ENCODE measurements around the gene NUDCD3.

The NUDCD3 gene

GRCh38 chr7:44477063-44477830 lies 13.2 kb downstream of the NUDCD3 start:
- DNase-seq = peak; percentile 74 to 81 (median 76)

GRCh38 chr7:44476313-44476712 lies 14.1 kb downstream of the NUDCD3 start:
- no peak for DNase-seq

- no peak for DNase-seq
These were observed 17.2 kb downstream of the NUDCD3 start for GRCh38 chr7:44473295-44473694.

DNA sequence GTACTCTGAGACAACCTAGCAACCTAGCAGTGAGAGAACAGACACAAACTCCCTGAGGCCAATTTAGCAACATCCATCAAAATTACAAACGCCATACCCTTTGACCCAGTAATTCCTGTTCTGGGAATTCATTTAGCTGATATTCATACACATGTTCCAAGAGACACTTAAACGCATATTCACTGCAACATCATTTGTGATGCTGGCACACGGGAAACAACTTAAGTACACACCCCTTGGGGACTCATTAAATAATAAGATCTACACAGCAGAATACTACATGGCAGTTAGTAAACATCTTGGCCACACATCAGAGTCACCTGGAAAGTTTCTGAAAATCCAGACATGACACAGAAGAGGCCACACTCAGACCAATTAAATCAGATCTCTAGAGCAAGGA lies 17.6 kb downstream of the NUDCD3 start:
- DNase-seq = no peak

GRCh38 chr7:44471850-44472249 lies 18.6 kb downstream of the NUDCD3 start:
- DNase-seq = peak in 2 of 4 experiments; percentile 20 to 23

GRCh38 chr7:44471436-44471835 lies 19.0 kb downstream of the NUDCD3 start:
- no peak for DNase-seq

- no peak for DNase-seq
These were observed 19.7 kb downstream of the NUDCD3 start for GRCh38 chr7:44470628-44471245.

DNA sequence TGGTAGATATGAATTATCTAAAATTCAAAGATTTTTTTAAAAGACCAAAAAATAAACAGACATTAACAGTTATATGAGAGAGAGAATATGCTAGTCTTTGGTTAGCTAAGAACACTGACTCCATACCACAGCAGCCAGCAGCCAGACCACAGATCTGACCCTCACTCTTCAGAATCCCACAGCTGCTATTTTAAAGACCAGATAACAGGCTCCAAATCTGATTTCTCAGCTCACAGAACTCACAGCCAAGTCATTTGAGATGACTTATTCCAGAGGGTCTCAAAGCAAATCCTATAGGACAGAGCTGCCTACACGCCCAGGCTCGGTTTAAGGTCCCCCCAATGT lies 20.4 kb downstream of the NUDCD3 start:
- DNase-seq = no peak

DNA sequence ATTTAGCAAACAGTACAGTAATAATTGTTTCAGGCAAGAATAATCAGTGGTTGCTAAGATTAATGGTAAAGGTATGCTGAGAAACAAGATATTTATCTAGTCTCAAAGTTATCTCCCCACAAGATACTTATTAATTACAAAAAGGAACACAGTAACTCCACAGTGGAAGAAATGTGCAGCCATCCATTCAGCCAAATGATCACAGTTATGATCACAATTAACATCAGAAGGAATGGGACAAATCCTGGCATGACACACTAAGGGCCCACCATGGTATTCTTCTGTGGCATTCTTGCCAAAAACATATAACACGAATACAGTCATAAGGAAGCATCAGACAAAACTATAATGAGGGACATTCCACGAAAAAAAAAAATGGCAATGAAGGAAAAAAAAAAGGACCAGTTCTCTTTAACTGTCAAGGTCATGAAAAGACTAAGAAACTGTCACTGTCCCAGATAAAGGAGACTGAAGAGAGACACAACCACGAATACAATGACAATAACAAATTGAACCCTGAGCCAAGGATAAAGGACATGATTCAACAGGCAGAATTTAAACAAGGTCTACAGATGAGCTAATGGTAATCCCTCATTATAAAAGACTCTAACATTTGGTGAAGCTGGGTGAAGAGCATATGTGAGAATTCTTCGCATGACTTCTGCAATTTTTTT lies 20.9 kb downstream of the NUDCD3 start:
- no peak for DNase-seq

GRCh38 chr7:44467217-44467548 lies 23.3 kb downstream of the NUDCD3 start:
- DNase-seq = no peak

DNA sequence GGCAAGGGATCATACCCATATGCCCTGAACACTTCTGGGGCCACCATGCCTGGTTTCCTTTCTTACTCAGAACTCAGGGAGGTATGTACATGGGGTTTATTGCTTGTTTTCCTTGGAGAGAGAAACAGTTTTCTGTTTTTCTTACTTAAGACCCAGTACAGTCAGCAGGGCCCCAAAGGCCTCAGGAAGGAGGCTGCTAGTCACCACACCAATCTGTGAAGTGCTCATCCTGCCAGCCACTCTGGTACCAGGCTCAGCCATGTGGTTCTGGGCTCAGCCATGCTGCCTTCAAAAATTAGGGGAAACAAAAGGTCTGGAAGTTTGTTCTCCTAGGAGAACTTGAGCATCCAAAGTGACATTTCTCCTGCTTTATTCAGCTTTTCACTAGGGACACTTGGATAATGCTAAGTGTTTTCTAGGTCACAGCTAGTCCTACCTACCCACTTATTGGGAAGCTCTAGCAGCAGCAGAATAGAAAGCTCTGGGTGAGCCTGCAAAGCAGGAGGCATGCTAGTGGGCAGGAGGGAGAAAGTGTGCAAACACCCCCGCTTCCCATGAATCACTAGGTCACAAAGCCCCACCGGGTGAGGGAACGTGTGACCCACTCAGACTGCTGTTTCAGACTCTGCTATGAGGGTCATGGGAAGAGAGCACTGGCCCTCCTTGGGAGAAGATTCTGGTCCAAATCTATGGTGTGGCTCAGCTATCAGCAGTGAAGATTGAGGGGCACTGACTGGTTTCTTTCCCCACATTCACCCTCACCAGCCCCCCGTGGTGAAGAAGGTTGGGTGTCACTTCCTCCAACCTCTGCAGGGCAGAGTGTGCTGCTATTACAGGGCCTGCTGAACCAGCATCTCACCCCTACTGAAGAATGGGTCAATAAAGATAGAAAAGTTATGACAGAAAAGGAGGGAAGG lies 23.9 kb downstream of the NUDCD3 start:
- DNase-seq = peak in 3 of 4 experiments; percentile 36 to 37 (median 36)

GRCh38 chr7:44465490-44465889 lies 25.0 kb downstream of the NUDCD3 start:
- no peak for DNase-seq

DNA sequence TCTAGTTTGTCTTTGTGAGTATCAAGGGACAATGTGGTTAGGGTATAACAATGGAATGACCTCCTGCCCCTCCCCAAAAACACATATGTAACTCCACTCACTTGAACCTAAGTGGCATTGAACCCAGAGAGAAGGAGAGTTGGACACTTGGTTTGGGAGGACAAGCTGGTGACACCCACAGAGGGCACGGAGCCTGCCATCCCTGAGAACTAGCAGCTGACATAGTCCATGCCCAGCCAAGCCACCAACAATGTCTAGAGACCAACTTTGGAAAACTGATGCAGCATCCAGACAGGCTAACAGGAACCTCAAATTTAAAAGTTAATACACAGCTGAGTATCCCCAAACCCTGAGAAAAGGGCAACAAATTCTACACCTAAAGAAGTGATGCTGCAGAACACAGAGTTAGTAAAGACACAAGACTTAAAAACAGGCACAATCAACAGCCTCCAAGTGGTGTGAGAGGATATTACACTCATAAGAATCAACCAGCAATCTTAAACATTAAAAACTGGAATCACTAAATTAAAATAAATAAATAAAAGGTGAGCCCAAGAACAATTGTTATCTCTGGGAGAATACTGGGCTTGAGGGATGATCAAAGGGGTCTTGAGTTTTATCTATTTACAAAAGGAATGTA lies 27.2 kb downstream of the NUDCD3 start:
- no peak for DNase-seq

DNA sequence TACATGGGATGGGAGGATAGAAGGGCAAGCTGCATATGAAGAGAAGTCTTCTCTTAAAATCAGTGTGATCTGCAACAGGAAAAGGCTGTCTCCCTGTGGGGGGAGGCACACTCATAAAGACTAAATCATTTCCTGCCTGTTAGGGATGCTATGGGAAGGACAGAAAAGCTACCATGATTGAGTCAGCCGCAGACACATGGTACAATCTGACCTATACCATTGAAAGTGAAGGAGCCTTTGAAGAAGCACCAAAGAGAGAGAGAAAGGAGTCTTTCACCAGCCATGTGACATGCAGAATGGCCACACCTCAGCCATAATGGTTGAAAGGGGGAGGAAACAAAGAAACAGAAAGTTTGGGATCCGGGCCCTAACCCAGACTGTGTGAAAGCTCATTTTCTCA lies 29.1 kb downstream of the NUDCD3 start:
- peak in 2 of 4 experiments; percentile 22 to 35 for DNase-seq

DNA sequence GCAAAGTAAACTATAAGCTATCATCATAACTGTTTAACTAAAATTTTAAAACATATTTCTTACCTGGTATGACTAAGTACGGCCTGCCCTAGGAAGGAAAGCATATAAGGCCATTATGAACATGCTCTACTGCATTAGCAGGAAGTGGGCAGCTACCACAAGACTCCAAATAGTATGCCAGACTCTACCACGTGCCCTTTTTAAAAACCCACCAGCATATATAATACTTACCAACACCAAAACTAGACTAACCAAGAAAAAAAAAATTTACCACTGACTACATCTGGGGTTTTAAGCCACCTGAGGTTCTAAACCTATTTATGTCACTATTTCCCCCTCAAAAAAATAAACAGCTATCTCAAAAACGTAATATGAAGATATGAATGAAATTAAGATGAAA lies 30.1 kb downstream of the NUDCD3 start:
- no peak for DNase-seq

GRCh38 chr7:44455155-44455554 lies 35.3 kb downstream of the NUDCD3 start:
- no peak for DNase-seq

DNA sequence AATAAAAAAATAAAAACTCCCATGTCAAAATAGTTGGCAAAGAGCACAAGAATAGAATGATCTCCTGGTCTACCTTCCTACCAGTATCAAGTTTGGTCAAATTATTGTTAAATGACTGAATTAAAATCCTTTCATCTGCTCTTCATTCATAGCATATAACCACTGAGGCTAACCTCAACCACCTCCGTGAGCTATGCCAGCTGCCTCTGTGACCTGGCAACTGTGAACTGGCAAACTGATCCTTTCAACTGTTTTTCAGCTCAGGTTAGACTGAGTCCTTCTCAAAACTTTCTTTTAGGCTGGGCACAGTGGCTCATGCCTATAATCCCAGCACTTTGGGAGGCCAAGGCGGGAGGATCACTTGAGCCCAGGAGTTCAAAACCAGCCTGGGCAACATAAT lies 36.1 kb downstream of the NUDCD3 start:
- DNase-seq = no peak

GRCh38 chr7:44451123-44451522 lies 39.3 kb downstream of the NUDCD3 start:
- DNase-seq = no peak

DNA sequence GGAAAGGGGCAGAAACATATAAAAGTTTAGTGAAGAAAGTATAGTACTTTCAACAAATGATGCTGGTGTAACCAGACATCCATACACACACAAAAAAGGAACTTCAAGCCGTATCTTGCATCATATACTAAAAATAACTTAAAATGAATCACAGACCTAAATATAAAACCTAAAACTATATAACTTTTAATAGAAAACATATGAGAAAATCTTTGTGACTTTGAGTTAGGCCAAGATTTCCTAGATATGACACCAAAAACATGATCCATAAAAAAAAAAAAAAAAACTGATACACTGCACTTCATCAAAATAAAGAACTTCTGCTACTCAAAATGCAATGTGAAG lies 40.9 kb downstream of the NUDCD3 start:
- peak in 2 of 4 experiments; percentile 65 to 68 for DNase-seq

DNA sequence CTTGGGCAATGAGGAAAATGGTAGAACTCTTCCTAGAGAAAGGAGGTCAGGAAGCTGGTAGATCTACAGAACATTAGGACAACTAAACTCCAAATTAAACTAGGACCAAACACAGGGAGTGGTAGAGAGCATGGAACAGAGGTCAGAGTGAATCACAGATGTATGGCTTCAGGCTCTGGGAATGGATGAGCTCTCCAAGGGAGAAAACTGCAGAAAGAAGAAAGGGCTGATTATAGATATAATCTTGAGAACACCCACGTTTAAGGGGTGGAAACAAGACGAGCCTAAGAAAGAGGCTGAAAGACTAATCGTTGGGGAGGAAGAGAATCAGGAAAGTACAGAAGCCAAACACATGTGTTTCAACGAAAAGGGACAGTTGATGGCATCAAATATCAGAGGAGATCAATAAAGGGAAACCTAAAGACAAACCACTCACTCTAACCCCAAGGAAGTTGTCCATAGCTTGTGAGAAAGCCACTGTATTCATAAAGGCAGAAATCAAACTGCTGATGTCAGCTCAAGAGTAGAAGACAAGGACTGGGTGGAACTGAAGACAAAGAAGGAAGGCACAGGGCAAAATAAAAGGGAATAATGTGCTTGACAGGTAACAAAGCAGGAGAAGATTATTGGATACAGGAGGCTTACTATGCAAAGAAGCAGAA lies 41.4 kb downstream of the NUDCD3 start:
- peak in 3 of 4 experiments; percentile 19 to 61 (median 51) for DNase-seq

DNA sequence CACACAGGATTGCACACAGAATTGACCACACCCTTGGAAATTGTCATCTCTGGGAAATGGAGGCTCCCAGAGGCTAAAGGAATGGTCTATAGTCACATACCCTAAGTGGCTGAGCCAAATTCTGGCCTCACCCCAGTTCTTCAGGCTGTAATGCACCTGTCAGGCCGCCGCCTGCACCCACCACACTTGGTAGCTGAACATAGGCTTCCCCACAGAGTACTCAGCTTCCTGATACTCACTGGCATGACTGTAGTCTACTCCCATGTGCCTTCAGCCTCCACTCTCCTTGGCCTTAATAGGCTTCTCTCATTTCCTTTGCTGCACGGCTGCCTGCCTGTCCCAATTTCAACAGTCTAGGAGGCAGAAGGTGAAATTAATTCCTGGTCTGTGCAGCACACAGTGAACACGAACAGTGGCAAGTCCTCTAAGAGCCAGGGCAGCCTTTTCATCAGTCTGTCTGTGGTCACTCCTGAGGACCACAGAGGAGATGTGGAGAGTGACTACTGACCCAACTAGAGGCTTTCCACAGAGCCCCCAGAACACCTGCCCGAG lies 42.5 kb downstream of the NUDCD3 start:
- DNase-seq = no peak

Measured in suppressor macrophage (primary cell).